GM19238 (cell line): ENCODE measurements around the gene LAMB2.

ENCODE experiments used
- DNase-seq: peaks from one replicate; pipeline ENCODE4 v3.0.0; 2011; ENCODE audit warnings: low spot score; ENCODE audit not compliant: insufficient read length

Gene LAMB2

GRCh38 chr3:49132437-49133225 lies at the start of gene LAMB2:
LAMB2 (minus strand) TSS chr3:49133050; CDS start chr3:49132867, 183 bp downstream.
- no peak for DNase-seq

- DNase-seq = no peak
Measured at GRCh38 chr3:49181351-49181750, 48.5 kb upstream of the LAMB2 start.

- no peak for DNase-seq
Measured at GRCh38 chr3:49180116-49180515, 47.3 kb upstream of the LAMB2 start.

GRCh38 chr3:49177073-49177472 lies 44.2 kb upstream of the LAMB2 start:
- no peak for DNase-seq

GRCh38 chr3:49175530-49175929 lies 42.7 kb upstream of the LAMB2 start:
- DNase-seq = no peak

- no peak for DNase-seq
Measured at GRCh38 chr3:49174397-49174985, 41.6 kb upstream of the LAMB2 start.

- DNase-seq = no peak
Measured at GRCh38 chr3:49173792-49174170, 40.9 kb upstream of the LAMB2 start.

GRCh38 chr3:49173116-49173791 lies 40.4 kb upstream of the LAMB2 start:
- DNase-seq = no peak

GRCh38 chr3:49172551-49173041 lies 39.7 kb upstream of the LAMB2 start:
- no peak for DNase-seq

- no peak for DNase-seq
Measured at GRCh38 chr3:49171775-49172500, 39.1 kb upstream of the LAMB2 start.

- peak; percentile 78 for DNase-seq
Measured at GRCh38 chr3:49171119-49171774, 38.4 kb upstream of the LAMB2 start, which contains the start of gene KLHDC8B. KLHDC8B (plus strand) TSS chr3:49171598; CDS start chr3:49172770, 1,172 bp downstream.

- DNase-seq = no peak
Measured at GRCh38 chr3:49170744-49171118, 37.9 kb upstream of the LAMB2 start.

- DNase-seq = no peak
Measured at GRCh38 chr3:49166752-49167556, 34.1 kb upstream of the LAMB2 start.

GRCh38 chr3:49165771-49166751 lies 33.2 kb upstream of the LAMB2 start, which contains the start of gene CCDC71:
CCDC71 (minus strand) TSS chr3:49166331; CDS start chr3:49164208, 2,123 bp downstream.
- peak; percentile 89 for DNase-seq

GRCh38 chr3:49164983-49165720 lies 32.3 kb upstream of the LAMB2 start:
- DNase-seq = no peak

- no peak for DNase-seq
Measured at GRCh38 chr3:49163609-49164008, 30.8 kb upstream of the LAMB2 start.

GRCh38 chr3:49162751-49163419 lies 30.0 kb upstream of the LAMB2 start:
- no peak for DNase-seq
